ENCODE data around the gene RUNX3. TPM values are rescaled to one million over a fixed set of nuclear protein-coding genes. Genes with fewer than 3 reads are reported as not detected.

Gene RUNX3
- total RNA-seq, 1 experiment from 2014 or later: 1.1 TPM

GRCh38 chr1:24972221-24972914 is 42.3 kb upstream of the RUNX3 start:
- TF ChIP-seq, protein P1, sequence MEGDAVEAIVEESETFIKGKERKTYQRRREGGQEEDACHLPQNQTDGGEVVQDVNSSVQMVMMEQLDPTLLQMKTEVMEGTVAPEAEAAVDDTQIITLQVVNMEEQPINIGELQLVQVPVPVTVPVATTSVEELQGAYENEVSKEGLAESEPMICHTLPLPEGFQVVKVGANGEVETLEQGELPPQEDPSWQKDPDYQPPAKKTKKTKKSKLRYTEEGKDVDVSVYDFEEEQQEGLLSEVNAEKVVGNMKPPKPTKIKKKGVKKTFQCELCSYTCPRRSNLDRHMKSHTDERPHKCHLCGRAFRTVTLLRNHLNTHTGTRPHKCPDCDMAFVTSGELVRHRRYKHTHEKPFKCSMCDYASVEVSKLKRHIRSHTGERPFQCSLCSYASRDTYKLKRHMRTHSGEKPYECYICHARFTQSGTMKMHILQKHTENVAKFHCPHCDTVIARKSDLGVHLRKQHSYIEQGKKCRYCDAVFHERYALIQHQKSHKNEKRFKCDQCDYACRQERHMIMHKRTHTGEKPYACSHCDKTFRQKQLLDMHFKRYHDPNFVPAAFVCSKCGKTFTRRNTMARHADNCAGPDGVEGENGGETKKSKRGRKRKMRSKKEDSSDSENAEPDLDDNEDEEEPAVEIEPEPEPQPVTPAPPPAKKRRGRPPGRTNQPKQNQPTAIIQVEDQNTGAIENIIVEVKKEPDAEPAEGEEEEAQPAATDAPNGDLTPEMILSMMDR (IDR thresholded peaks at IDR 0.05; ENCODE audit: insufficient read depth in 1 of 2, low read depth in 1 of 2, low read length in 1 of 2, severe bottlenecking in 1 of 2, unreplicated experiment in 1 of 2): no peak
- Mint-ChIP-seq H3K9me3 (ENCODE audit: unreplicated experiment) (peaks cover 34% of the 10 kb centered on the region), H3K4me3 (ENCODE audit: unreplicated experiment) (no peak overlapping the region), H3K27me3 (ENCODE audit: insufficient read depth, unreplicated experiment) (no peaks in the 10 kb centered on the region), H3K27ac (ENCODE audit: unreplicated experiment) (no peak overlapping the region), H3K4me1 (ENCODE audit: low read depth, unreplicated experiment) (no peaks in the 10 kb centered on the region), H3K36me3 (ENCODE audit: insufficient read depth, unreplicated experiment) (no peaks in the 10 kb centered on the region)
- POLR2A ChIA-PET: interaction anchor here (0.5 kb wide), 1 partner anchor 1062 kb away, joined by 3 read pairs; no protein-coding TSS in a partner anchor
- CTCF ChIA-PET: no interaction called here
- no peaks in the 10 kb centered on the region for H3K27me3 ChIP-seq (replicated peaks; ENCODE audit: control insufficient read depth, insufficient read depth, low read length)
- intact Hi-C loops (cut with micrococcal nuclease; ENCODE audit: unreplicated experiment): no loop called here
- DNase-seq: no peak
- H3K36me3 ChIP-seq (ENCODE audit: control insufficient read depth, insufficient read depth, low read length): no peaks in the 10 kb centered on the region
- BruUV-seq (replicated peaks): no TSS peak
- no peak overlapping the region for H3K4me3 ChIP-seq (ENCODE audit: low read depth, low read length)
- peaks cover 11% of the 10 kb centered on the region for H3K9me3 ChIP-seq
- no peaks in the 10 kb centered on the region for H3K4me1 ChIP-seq

- Histone ChIP-seq H3K4me3 (ENCODE audit: low read depth, low read length) (no peak overlapping the region), H3K36me3 (ENCODE audit: control insufficient read depth, insufficient read depth, low read length) (no peaks in the 10 kb centered on the region), H3K9me3 (peaks cover 11% of the 10 kb centered on the region), H3K27me3 (replicated peaks; ENCODE audit: control insufficient read depth, insufficient read depth, low read length) (no peaks in the 10 kb centered on the region), H3K4me1 (no peaks in the 10 kb centered on the region)
- TF ChIP-seq, protein P1 (IDR thresholded peaks at IDR 0.05; ENCODE audit: insufficient read depth in 1 of 2, low read depth in 1 of 2, low read length in 1 of 2, severe bottlenecking in 1 of 2, unreplicated experiment in 1 of 2): no peak
- ChIA-PET CTCF (no interaction called here), POLR2A (no interaction called here)
- no TSS peak for BruUV-seq (replicated peaks)
- H3K9me3 Mint-ChIP-seq (ENCODE audit: unreplicated experiment): peaks cover 24% of the 10 kb centered on the region
- H3K4me1 Mint-ChIP-seq (ENCODE audit: low read depth, unreplicated experiment): no peaks in the 10 kb centered on the region
- no peaks in the 10 kb centered on the region for H3K36me3 Mint-ChIP-seq (ENCODE audit: insufficient read depth, unreplicated experiment)
- H3K27ac Mint-ChIP-seq (ENCODE audit: unreplicated experiment): no peak overlapping the region
- DNase-seq: no peak
- intact Hi-C loops (cut with micrococcal nuclease; ENCODE audit: unreplicated experiment): no loop called here
- H3K27me3 Mint-ChIP-seq (ENCODE audit: insufficient read depth, unreplicated experiment): no peaks in the 10 kb centered on the region
- H3K4me3 Mint-ChIP-seq (ENCODE audit: unreplicated experiment): no peak overlapping the region
These were observed 41.1 kb upstream of the RUNX3 start for GRCh38 chr1:24970926-24971875.

GRCh38 chr1:24970399-24970753 is 40.3 kb upstream of the RUNX3 start:
- H3K27me3 Mint-ChIP-seq (ENCODE audit: insufficient read depth, unreplicated experiment): no peaks in the 10 kb centered on the region
- intact Hi-C loops (cut with micrococcal nuclease; ENCODE audit: unreplicated experiment): no loop called here
- TF ChIP-seq, protein P1 (IDR thresholded peaks at IDR 0.05; ENCODE audit: insufficient read depth in 1 of 2, low read depth in 1 of 2, low read length in 1 of 2, severe bottlenecking in 1 of 2, unreplicated experiment in 1 of 2): no peak
- no TSS peak for BruUV-seq (replicated peaks)
- H3K36me3 Mint-ChIP-seq (ENCODE audit: insufficient read depth, unreplicated experiment): no peaks in the 10 kb centered on the region
- Histone ChIP-seq H3K4me1 (no peaks in the 10 kb centered on the region), H3K4me3 (ENCODE audit: low read depth, low read length) (no peak overlapping the region), H3K36me3 (ENCODE audit: control insufficient read depth, insufficient read depth, low read length) (no peaks in the 10 kb centered on the region), H3K27me3 (replicated peaks; ENCODE audit: control insufficient read depth, insufficient read depth, low read length) (no peaks in the 10 kb centered on the region), H3K9me3 (peaks cover 3% of the 10 kb centered on the region; the same call in 1 of the 2 replicates)
- no peak for DNase-seq
- H3K4me3 Mint-ChIP-seq (ENCODE audit: unreplicated experiment): no peak overlapping the region
- POLR2A ChIA-PET: no interaction called here
- no peaks in the 10 kb centered on the region for H3K4me1 Mint-ChIP-seq (ENCODE audit: low read depth, unreplicated experiment)
- H3K9me3 Mint-ChIP-seq (ENCODE audit: unreplicated experiment): peaks cover 16% of the 10 kb centered on the region
- no peak overlapping the region for H3K27ac Mint-ChIP-seq (ENCODE audit: unreplicated experiment)
- CTCF ChIA-PET: no interaction called here

Data from Caco-2 (cell line).